Right ventricle myocardium inferior (tissue), 1 donor: ENCODE data around the gene RHBDD2. TPM values are rescaled to one million over a fixed set of nuclear protein-coding genes. Genes with fewer than 3 reads are reported as not detected.
"Not testable (repeated sequence)": the region's sequence is repeated elsewhere in the genome, so short reads cannot be mapped to it uniquely, and the experiment has no call there.

ENCODE experiments used
- ATAC-seq: fragments of 200-7000 bp; cut with Tn5 transposase; one replicate; pipeline ENCODE4 v1.9.1; 2020; ENCODE audit warnings: mild to moderate bottlenecking, moderate library complexity
- DNase-seq: peaks from one replicate; pipeline ENCODE4 v3.0.0; 2021; ENCODE audit errors: missing footprints
- intact Hi-C: fragments of 100-400 bp; cut with DNase I; formaldehyde crosslinking; loops from one replicate; pipeline ENCODE4 v1.11.0; 2022
- long read RNA-seq: library from polyadenylated mRNA; unstranded; transcript quantifications from one replicate; pipeline ENCODE4 v2.0.0, GENCODE V29; 2021
- total RNA-seq: library from RNA; stranded (reverse); fragmentation: NEBNext Ultra II Directional; extraction: Animal tissue kit (Norgen Biotek cat#: 25700); gene quantifications from one replicate; pipeline ENCODE4 v1.2.1, GENCODE V29; 2021
- donor health status: DM: no; HTN: yes; CAD: no; lungs with severe emphysema.

RHBDD2 gene
- 16.7 TPM for total RNA-seq
- long read RNA-seq, transcript RHBDD2-201 (4 exons, 1,802 nt), result major isoform, 14 of 17 reads
- long read RNA-seq, partial matches to known transcripts, result 2 of 17 reads
- long read RNA-seq, other reads (novel, unspliced or antisense), result 0 of 17 reads

GRCh38 chr7:75878769-75879611 is at the start of gene RHBDD2:
Gene RHBDD2, plus strand, starts transcription at chr7:75879034. Its CDS starts 49 bp downstream, at chr7:75879083.
- peak; percentile 98 for DNase-seq
- intact Hi-C loops, result loop anchor here (2.0 to 10.0 kb wide), 3 partner anchors 36 to 116 kb away; partner anchors contain the start of genes POR and TMEM120A
- ATAC-seq, result peak; percentile 98

DNA sequence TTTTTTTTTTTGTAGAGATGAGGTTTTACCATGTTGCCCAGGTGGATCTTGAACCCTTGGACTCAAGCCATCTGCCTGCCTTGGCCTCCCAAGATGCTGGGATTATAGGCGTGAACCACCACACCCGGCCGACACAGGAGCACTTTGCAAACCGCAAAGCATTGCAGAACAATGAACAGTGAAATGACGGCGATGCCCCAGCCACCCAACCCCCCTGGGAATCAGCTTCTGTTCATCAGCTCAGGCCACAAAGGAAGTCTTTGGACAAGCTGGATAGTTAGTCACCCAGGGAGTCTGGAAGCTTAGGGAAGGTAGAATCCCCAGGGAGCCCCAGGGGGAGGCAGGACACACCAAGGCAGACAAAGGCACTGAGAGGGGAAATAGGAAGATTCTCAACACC is 49.2 kb upstream of the RHBDD2 start:
- DNase-seq, intact Hi-C loops, ATAC-seq: not testable (repeated sequence)

DNA sequence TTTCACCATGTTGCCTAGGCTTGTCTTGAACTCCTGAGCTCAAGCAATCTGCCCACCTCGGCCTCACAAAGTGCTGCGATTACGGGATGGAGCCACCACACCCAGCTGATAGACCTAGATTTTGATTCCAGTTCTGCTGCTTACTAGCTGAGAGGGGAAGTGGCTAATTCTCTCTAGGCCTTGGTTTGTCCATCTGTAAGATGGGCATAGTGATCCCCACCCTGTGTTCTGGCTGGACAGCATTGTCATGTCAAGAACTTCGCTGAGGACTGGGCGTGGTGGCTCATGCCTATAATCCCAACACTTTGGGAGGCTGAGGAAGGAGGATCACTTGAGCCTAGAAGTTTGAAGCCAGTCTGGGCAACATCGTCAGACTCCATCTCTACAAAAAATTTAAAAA is 47.9 kb upstream of the RHBDD2 start:
- intact Hi-C loops, result no loop called here
- ATAC-seq (no peak), DNase-seq (no peak)

- ATAC-seq, intact Hi-C loops, DNase-seq: not testable (repeated sequence)
Observed at GRCh38 chr7:75833662-75834061, 45.2 kb upstream of the RHBDD2 start.

GRCh38 chr7:75835688-75836285 is 43.0 kb upstream of the RHBDD2 start:
- ATAC-seq, result no peak
- no peak for DNase-seq
- intact Hi-C loops, result no loop called here

GRCh38 chr7:75836798-75837197 is 42.0 kb upstream of the RHBDD2 start:
- ATAC-seq, result no peak
- no peak for DNase-seq
- intact Hi-C loops, result no loop called here

DNA sequence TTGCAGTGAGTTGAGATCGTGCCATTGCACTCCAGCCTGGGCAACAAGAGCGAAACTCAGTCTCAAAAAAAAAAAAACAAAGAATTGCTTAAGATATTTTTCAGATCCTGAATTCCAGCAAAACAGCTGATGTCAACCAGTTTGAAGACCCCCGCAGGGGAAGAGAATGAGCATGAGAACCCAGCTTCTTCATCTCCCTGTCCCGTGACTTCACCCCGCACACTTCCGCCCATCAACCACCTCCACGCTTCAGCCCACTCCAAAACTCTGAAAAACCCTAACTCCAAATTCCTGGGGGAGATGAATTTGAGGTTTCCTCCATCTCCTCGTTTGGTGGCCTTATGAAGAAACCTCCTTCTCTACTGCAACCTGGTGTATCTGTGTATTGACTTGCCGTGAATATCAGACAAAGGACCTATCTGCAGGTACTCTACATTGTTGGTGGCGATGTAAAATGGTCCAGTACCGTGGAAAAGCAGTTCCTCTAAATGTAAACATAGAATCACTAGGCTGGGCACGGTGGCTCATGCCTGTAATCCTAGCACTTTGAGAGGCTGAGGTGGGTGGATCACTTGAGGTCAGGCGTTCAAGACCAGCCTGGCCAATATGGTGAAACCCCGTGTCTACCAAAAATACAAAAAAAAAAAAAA is 40.4 kb upstream of the RHBDD2 start:
- DNase-seq, intact Hi-C loops, ATAC-seq: not testable (repeated sequence)

DNA sequence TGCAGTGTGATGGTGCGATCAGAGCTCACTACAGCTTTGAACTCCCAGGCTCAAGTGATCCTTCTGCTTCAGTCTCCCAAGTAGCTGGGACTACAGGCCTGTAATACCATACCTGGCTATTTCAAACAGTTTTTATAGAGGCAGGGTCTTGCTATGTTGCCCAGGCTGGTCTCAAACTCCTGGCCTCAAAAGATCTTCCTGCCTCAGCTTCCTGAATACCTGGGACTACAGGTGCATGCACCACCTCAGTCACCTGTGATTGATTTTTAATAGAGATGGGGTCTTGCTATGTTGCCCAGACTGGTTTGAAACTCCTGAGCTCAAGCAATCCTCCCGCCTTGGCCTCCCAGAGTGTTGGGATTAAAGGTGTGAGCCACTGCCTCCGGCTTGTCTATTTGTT is 38.8 kb upstream of the RHBDD2 start:
- DNase-seq (no peak), ATAC-seq (no peak)
- intact Hi-C loops, result no loop called here

GRCh38 chr7:75842836-75843446 is 35.9 kb upstream of the RHBDD2 start:
- intact Hi-C loops, result no loop called here
- ATAC-seq, result peak; percentile 78

DNA sequence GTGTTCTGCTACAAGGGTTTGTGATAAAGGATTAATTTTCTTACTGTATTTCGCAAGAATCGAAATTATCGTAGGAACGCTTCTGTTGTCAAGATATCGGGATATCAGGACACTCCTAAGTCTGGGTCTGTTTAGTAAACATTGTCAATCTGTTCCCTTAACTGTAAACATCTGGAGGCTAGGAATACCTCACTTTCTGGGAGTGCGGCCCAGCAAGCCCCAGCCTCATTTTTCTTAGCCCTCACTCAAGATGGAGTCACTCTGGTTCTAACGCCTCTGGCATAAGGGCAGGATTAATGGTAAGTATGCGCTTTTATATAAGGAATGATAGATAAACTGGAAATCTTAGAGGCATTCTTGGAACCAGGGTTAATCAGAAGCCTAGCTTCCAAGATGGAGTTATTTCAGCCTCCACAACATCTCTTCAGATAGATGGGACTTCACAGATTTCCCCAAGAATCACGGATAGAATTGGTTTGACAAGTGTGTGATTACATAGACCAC is 35.2 kb upstream of the RHBDD2 start:
- DNase-seq, result no peak
- ATAC-seq, result no peak
- intact Hi-C loops, result no loop called here

More at GRCh38 chr7:75842836-75843446, 35.9 kb upstream of the RHBDD2 start:
- DNase-seq, result no peak

- intact Hi-C loops, result no loop called here
- DNase-seq (no peak), ATAC-seq (no peak)
Observed at GRCh38 chr7:75844158-75844557, 34.7 kb upstream of the RHBDD2 start.

GRCh38 chr7:75845132-75845531 is 33.7 kb upstream of the RHBDD2 start:
- intact Hi-C loops, DNase-seq, ATAC-seq: not testable (repeated sequence)

DNA sequence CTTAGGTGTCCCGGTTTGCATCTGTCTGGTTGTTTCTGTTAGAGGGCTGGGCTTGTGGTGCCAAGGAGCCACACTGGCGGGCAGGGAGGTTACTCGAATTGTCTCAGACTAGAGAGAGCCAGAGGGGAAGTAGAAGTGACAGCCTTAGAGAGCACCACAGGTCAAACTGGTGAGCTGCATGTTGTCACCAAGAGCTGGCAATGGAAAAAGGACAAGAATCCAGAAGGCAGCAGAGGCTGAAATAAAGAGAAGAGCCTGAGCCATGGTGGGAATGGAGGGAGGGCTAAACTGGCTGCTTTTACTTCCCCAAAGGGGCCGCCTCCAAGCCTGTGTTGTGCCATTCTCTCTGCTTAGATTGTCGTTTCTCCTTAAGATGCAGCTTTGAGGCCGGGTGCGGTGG is 31.1 kb upstream of the RHBDD2 start:
- intact Hi-C loops, result no loop called here
- ATAC-seq, result no peak
- no peak for DNase-seq

DNA sequence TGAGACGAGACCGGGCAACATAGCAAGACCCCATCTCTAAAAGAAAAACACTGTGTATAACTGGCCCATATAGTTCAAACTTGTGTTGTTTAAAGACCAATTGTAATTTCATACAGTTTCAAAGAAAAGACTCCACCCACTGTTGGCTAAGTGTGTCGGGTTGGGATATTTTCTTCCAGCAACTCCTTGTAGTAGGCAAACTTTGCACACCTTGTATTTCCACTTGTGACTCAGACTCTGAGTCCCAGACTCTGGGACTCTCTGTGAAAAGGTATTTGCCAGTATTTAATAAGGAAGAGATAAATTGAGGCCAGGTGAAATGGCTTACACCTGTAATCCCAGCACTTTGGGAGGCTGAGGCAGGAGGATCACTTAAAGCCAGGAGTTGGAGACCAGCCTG is 29.3 kb upstream of the RHBDD2 start:
- no peak for DNase-seq
- intact Hi-C loops, result no loop called here
- ATAC-seq, result no peak

DNA sequence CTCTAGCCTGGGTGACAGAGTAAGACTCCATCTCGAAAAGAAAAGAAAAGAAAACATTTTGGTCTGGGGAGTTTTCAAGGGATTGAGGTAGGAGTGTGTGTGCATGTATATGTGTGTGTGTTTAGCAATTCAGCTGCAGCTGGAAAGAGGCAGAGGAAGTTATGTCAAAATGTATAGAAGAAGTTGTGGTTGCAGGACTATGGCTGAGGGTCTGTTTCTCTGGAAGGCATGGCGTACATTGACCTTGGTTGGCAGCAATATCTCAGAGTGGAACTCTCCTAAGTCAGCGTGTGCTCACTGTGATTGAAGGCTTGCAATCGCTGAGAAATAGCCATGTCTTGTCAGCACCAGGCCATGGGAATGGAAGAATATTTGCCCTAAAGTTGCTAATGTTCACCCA is 28.6 kb upstream of the RHBDD2 start:
- intact Hi-C loops, result no loop called here
- DNase-seq, result no peak
- ATAC-seq, result no peak

DNA sequence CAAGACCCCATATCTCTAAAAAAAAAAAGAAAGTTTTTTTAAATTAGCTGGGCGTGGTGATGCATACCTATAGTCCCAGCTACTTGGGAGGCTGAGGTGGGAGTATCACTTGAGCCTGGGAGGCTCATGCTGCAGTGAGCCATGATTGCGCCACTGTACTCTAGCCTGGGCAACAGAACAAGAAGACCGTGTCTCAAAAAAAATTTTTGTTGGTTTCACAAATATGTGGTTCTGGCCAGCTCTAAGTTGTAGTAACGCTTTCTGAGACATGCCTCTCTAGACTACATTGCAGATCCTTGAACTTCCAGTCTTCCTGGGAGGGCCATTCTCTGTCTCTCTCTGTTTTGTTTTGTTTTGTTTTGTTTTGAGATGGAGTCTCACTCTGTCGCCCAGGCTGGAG is 24.6 kb upstream of the RHBDD2 start:
- ATAC-seq (no peak), DNase-seq (no peak)
- intact Hi-C loops, result no loop called here

- intact Hi-C loops, DNase-seq, ATAC-seq: not testable (repeated sequence)
Observed at GRCh38 chr7:75854813-75855345, 24.0 kb upstream of the RHBDD2 start.

DNA sequence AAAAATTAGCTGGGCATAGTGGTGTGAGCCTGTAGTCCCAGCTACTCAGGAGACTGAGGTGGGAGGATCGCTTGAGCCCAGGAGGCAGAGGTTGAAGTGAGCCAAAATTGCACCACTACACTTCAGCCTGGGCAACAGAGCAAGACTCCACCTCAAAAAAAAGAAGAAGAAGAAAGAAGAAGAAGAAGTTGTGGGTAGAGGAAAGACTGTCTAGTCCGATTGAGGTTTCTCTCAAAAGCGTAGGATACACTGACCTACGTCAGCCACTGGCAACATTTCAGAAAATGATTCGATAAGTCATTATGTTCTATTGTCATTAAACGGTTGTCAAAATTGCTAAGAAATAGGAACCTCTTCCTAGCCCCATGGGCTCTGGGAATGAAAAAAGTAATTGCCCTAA is 22.3 kb upstream of the RHBDD2 start:
- ATAC-seq (no peak), DNase-seq (no peak)
- intact Hi-C loops, result no loop called here

GRCh38 chr7:75858410-75858809 is 20.4 kb upstream of the RHBDD2 start:
- DNase-seq, result no peak
- intact Hi-C loops, result no loop called here
- ATAC-seq, result no peak
